ENCODE data around the gene EIF3A.
"Not testable (repeated sequence)": the region's sequence is repeated elsewhere in the genome, so short reads cannot be mapped to it uniquely, and the experiment has no call there.

Gene EIF3A

DNA sequence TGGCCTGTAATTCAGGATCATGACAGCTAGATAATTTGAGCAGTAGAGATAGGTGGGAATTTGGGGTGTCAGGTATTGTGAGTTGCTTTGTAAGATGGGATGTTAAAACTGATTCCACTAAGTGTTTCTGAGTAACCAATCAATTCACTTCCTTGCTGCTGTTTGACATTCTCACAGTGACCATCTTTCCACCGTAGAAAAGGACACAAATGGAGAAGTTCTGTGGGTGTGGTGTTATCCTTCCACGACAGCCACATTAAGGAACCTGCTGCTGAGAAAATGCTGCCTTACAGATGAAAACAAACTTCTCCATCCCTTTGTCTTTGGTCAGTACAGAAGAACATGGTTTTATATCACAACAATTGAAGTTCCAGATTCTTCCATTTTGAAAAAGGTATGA is 27.2 kb upstream of the EIF3A start:
- peak; percentile 66; the same call in 1 of the 2 replicates for TF ChIP-seq ZNF549 (tag by site-specific recombination; IDR thresholded peaks at IDR 0.05)
- H3K4me3 ChIP-seq (ENCODE audit: low read depth, low read length); H3K9me3 ChIP-seq (ENCODE audit: control insufficient read depth, insufficient read depth, low read depth, low read length); H3K27ac ChIP-seq (ENCODE audit: extremely low read depth, low read depth, low read length); CTCF ChIA-PET; POLR2A ChIA-PET; H3K4me1 ChIP-seq (ENCODE audit: control insufficient read depth, insufficient read depth, low read length): not testable (repeated sequence)
- H3K36me3 ChIP-seq (ENCODE audit: control insufficient read depth in 2 of 2, insufficient read depth in 1 of 2, low read length in 2 of 2) = peaks cover 47 to 71% of the 10 kb centered on the region in 2 experiments

- H3K27ac ChIP-seq (ENCODE audit: extremely low read depth, low read depth, low read length); H3K4me3 ChIP-seq (ENCODE audit: low read depth, low read length); CTCF ChIA-PET; POLR2A ChIA-PET; H3K9me3 ChIP-seq (ENCODE audit: control insufficient read depth, insufficient read depth, low read depth, low read length); H3K4me1 ChIP-seq (ENCODE audit: control insufficient read depth, insufficient read depth, low read length): not testable (repeated sequence)
- peaks cover 42 to 65% of the 10 kb centered on the region in 2 experiments for H3K36me3 ChIP-seq (ENCODE audit: control insufficient read depth in 2 of 2, insufficient read depth in 1 of 2, low read length in 2 of 2)
Measured at GRCh38 chr10:119107106-119107505, 26.5 kb upstream of the EIF3A start.

DNA sequence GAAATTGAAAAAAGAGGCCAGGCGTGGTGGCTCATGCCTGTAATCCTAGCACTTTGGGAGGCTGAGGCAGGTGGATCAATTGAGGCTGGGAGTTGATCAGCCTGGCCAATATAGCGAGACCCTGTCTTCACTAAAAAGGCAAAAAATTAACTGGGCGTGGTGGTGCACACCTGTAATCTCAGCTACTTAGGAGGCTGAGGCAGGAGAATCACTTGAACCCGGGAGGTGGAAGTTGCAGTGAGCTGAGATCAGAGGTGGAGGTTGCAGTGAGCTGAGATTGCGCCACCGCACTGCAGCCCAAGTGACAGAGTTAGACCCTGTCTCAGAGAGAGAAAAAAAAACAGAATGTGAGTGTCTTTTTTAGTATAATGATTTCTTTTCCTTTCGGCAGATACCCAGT is 25.3 kb upstream of the EIF3A start:
- CTCF ChIA-PET; H3K4me1 ChIP-seq (ENCODE audit: control insufficient read depth, insufficient read depth, low read length); POLR2A ChIA-PET; H3K27ac ChIP-seq (ENCODE audit: extremely low read depth, low read depth, low read length); H3K4me3 ChIP-seq (ENCODE audit: low read depth, low read length); H3K9me3 ChIP-seq (ENCODE audit: control insufficient read depth, insufficient read depth, low read depth, low read length): not testable (repeated sequence)
- peaks cover 35 to 52% of the 10 kb centered on the region in 2 experiments for H3K36me3 ChIP-seq (ENCODE audit: control insufficient read depth in 2 of 2, insufficient read depth in 1 of 2, low read length in 2 of 2)

DNA sequence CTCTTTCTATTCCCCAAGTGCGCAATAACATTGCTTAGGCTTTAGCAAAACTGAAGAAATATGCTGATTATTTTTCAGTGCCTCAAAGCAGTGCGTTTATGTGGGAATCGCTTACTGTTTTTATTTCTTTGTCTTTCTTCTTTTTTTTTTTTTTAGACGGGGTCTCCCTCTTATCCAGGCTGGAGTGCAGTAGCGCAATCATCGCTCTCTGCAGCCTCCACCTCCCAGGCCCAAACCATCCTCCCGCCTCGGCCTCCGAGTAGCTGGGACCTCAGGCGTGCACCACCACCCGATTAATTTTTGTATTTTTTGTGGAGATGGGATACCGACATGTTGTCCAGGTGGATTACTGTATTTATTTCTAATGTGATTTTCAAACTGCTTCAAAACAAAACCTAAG is 24.5 kb upstream of the EIF3A start:
- Histone ChIP-seq H3K4me3 (ENCODE audit: low read depth, low read length) (peak overlapping the region; percentile 65), H3K9me3 (ENCODE audit: control insufficient read depth, insufficient read depth, low read depth, low read length) (no peaks in the 10 kb centered on the region), H3K36me3 (ENCODE audit: control insufficient read depth in 2 of 2, insufficient read depth in 1 of 2, low read length in 2 of 2) (peaks cover 28 to 45% of the 10 kb centered on the region in 2 experiments; a peak in 2 of 3 replicates), H3K4me1 (ENCODE audit: control insufficient read depth, insufficient read depth, low read length) (peaks cover 6% of the 10 kb centered on the region), H3K27ac (ENCODE audit: extremely low read depth, low read depth, low read length) (no peak overlapping the region)
- ChIA-PET POLR2A (interaction anchor here (0.8 to 2.5 kb wide), 6 partner anchors 12 to 350 kb away, joined by 3 to 19 read pairs (median 7); partner anchors contain the start of genes CACUL1 and EIF3A), CTCF (interaction anchor here (0.6 to 0.7 kb wide), 2 partner anchors 16 to 40 kb away, joined by 3 read pairs; no protein-coding TSS in a partner anchor)
- TF ChIP-seq, protein P1, sequence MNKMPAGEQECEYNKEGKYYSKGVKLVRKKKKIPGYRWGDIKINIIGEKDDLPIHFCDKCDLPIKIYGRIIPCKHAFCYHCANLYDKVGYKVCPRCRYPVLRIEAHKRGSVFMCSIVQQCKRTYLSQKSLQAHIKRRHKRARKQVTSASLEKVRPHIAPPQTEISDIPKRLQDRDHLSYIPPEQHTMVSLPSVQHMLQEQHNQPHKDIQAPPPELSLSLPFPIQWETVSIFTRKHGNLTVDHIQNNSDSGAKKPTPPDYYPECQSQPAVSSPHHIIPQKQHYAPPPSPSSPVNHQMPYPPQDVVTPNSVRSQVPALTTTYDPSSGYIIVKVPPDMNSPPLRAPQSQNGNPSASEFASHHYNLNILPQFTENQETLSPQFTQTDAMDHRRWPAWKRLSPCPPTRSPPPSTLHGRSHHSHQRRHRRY (tag by site-specific recombination; IDR thresholded peaks at IDR 0.05) = no peak
- TF ChIP-seq ZNF549 (tag by site-specific recombination; IDR thresholded peaks at IDR 0.05) (no peak), WT1 (tag by site-specific recombination; IDR thresholded peaks at IDR 0.05) (no peak)

GRCh38 chr10:119104654-119105015 is 24.0 kb upstream of the EIF3A start:
- H3K27ac ChIP-seq (ENCODE audit: extremely low read depth, low read depth, low read length) = peak overlapping the region; percentile 71; the same call in 1 of the 2 replicates
- no peaks in the 10 kb centered on the region for H3K9me3 ChIP-seq (ENCODE audit: control insufficient read depth, insufficient read depth, low read depth, low read length)
- H3K4me1 ChIP-seq (ENCODE audit: control insufficient read depth, insufficient read depth, low read length) = peaks cover 6% of the 10 kb centered on the region
- peaks cover 23 to 40% of the 10 kb centered on the region in 2 experiments; a peak in 2 of 3 replicates for H3K36me3 ChIP-seq (ENCODE audit: control insufficient read depth in 2 of 2, insufficient read depth in 1 of 2, low read length in 2 of 2)
- POLR2A ChIA-PET = interaction anchor here (0.8 to 2.5 kb wide), 6 partner anchors 11 to 350 kb away, joined by 3 to 19 read pairs (median 7); partner anchors contain the start of genes CACUL1 and EIF3A
- H3K4me3 ChIP-seq (ENCODE audit: low read depth, low read length) = peak overlapping the region; percentile 65
- CTCF ChIA-PET = interaction anchor here (0.6 to 0.7 kb wide), 4 partner anchors 17 to 491 kb away, joined by 3 read pairs; no protein-coding TSS in a partner anchor
- TF ChIP-seq ZNF350 (tag by site-specific recombination; IDR thresholded peaks at IDR 0.05) (no peak), INSM2 (tag by site-specific recombination; IDR thresholded peaks at IDR 0.05) (peak; percentile 44; the same call in 1 of the 2 replicates), ZFHX2 (tag by site-specific recombination; conservative IDR thresholded peaks at IDR 0.05) (0 out of 2 replicates have a peak, but pooled peaks have one; percentile 10), GLIS2 (tag by site-specific recombination; IDR thresholded peaks at IDR 0.05) (0 out of 2 replicates have a peak, but pooled peaks have one; percentile 20), ZNF548 (tag by site-specific recombination; IDR thresholded peaks at IDR 0.05) (no peak), ZNF121 (tag by site-specific recombination; IDR thresholded peaks at IDR 0.05) (0 out of 2 replicates have a peak, but pooled peaks have one; percentile 11), KLF9 (tag by site-specific recombination; IDR thresholded peaks at IDR 0.05; ENCODE audit: low read depth) (peak; percentile 36; the same call in 1 of the 2 replicates), ZFP37 (tag by site-specific recombination; IDR thresholded peaks at IDR 0.05) (0 out of 2 replicates have a peak, but pooled peaks have one; percentile 25), ZNF555 (tag by site-specific recombination; conservative IDR thresholded peaks at IDR 0.05) (no peak), ZIC2 (tag by site-specific recombination; IDR thresholded peaks at IDR 0.05) (peak; percentile 24; the same call in 1 of the 2 replicates)
- TF ChIP-seq, protein P2, sequence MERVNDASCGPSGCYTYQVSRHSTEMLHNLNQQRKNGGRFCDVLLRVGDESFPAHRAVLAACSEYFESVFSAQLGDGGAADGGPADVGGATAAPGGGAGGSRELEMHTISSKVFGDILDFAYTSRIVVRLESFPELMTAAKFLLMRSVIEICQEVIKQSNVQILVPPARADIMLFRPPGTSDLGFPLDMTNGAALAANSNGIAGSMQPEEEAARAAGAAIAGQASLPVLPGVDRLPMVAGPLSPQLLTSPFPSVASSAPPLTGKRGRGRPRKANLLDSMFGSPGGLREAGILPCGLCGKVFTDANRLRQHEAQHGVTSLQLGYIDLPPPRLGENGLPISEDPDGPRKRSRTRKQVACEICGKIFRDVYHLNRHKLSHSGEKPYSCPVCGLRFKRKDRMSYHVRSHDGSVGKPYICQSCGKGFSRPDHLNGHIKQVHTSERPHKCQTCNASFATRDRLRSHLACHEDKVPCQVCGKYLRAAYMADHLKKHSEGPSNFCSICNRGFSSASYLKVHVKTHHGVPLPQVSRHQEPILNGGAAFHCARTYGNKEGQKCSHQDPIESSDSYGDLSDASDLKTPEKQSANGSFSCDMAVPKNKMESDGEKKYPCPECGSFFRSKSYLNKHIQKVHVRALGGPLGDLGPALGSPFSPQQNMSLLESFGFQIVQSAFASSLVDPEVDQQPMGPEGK (tag by site-specific recombination; IDR thresholded peaks at IDR 0.05) = peak; percentile 70
- TF ChIP-seq, protein P3, sequence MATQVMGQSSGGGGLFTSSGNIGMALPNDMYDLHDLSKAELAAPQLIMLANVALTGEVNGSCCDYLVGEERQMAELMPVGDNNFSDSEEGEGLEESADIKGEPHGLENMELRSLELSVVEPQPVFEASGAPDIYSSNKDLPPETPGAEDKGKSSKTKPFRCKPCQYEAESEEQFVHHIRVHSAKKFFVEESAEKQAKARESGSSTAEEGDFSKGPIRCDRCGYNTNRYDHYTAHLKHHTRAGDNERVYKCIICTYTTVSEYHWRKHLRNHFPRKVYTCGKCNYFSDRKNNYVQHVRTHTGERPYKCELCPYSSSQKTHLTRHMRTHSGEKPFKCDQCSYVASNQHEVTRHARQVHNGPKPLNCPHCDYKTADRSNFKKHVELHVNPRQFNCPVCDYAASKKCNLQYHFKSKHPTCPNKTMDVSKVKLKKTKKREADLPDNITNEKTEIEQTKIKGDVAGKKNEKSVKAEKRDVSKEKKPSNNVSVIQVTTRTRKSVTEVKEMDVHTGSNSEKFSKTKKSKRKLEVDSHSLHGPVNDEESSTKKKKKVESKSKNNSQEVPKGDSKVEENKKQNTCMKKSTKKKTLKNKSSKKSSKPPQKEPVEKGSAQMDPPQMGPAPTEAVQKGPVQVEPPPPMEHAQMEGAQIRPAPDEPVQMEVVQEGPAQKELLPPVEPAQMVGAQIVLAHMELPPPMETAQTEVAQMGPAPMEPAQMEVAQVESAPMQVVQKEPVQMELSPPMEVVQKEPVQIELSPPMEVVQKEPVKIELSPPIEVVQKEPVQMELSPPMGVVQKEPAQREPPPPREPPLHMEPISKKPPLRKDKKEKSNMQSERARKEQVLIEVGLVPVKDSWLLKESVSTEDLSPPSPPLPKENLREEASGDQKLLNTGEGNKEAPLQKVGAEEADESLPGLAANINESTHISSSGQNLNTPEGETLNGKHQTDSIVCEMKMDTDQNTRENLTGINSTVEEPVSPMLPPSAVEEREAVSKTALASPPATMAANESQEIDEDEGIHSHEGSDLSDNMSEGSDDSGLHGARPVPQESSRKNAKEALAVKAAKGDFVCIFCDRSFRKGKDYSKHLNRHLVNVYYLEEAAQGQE (tag by site-specific recombination; IDR thresholded peaks at IDR 0.05) = 0 out of 2 replicates have a peak, but pooled peaks have one; percentile 35

Data from HEK293 (cell line).